Mononuclear cell (primary cell): Measurements from ENCODE around the gene PRDM15. TPM values are rescaled to one million over a fixed set of nuclear protein-coding genes. Genes with fewer than 3 reads are reported as not detected.
A peak's percentile ranks its signal among the peaks of the same experiment; 100 is the strongest.

Experiments
- H3K27me3 ChIP-seq: 2 replicates; pipeline ENCODE4 v1.6.0; 2011; ENCODE audit warnings: low read length, control low read depth; ENCODE audit not compliant: insufficient read depth
- H3K4me1 ChIP-seq: 2 replicates; pipeline ENCODE4 v1.5.1; 2011; ENCODE audit warnings: mild to moderate bottlenecking, low read length, control low read depth; ENCODE audit not compliant: insufficient read depth
- H3K4me3 ChIP-seq: 2 replicates; pipeline ENCODE4 v1.5.1; 2011; ENCODE audit warnings: mild to moderate bottlenecking, low read length, moderate library complexity
- H3K9me3 ChIP-seq: 2 replicates; pipeline ENCODE4 v1.5.1; 2011; ENCODE audit warnings: low read depth, mild to moderate bottlenecking, control low read depth, low read length
- total RNA-seq: library from RNA; depleted of rRNA; stranded (reverse); fragments of >200 nt; gene quantifications from one replicate; pipeline ENCODE4 v1.2.3, GENCODE V29; 2012

PRDM15 gene, protein sequence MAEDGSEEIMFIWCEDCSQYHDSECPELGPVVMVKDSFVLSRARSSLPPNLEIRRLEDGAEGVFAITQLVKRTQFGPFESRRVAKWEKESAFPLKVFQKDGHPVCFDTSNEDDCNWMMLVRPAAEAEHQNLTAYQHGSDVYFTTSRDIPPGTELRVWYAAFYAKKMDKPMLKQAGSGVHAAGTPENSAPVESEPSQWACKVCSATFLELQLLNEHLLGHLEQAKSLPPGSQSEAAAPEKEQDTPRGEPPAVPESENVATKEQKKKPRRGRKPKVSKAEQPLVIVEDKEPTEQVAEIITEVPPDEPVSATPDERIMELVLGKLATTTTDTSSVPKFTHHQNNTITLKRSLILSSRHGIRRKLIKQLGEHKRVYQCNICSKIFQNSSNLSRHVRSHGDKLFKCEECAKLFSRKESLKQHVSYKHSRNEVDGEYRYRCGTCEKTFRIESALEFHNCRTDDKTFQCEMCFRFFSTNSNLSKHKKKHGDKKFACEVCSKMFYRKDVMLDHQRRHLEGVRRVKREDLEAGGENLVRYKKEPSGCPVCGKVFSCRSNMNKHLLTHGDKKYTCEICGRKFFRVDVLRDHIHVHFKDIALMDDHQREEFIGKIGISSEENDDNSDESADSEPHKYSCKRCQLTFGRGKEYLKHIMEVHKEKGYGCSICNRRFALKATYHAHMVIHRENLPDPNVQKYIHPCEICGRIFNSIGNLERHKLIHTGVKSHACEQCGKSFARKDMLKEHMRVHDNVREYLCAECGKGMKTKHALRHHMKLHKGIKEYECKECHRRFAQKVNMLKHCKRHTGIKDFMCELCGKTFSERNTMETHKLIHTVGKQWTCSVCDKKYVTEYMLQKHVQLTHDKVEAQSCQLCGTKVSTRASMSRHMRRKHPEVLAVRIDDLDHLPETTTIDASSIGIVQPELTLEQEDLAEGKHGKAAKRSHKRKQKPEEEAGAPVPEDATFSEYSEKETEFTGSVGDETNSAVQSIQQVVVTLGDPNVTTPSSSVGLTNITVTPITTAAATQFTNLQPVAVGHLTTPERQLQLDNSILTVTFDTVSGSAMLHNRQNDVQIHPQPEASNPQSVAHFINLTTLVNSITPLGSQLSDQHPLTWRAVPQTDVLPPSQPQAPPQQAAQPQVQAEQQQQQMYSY
- total RNA-seq, result 8.1 TPM

DNA sequence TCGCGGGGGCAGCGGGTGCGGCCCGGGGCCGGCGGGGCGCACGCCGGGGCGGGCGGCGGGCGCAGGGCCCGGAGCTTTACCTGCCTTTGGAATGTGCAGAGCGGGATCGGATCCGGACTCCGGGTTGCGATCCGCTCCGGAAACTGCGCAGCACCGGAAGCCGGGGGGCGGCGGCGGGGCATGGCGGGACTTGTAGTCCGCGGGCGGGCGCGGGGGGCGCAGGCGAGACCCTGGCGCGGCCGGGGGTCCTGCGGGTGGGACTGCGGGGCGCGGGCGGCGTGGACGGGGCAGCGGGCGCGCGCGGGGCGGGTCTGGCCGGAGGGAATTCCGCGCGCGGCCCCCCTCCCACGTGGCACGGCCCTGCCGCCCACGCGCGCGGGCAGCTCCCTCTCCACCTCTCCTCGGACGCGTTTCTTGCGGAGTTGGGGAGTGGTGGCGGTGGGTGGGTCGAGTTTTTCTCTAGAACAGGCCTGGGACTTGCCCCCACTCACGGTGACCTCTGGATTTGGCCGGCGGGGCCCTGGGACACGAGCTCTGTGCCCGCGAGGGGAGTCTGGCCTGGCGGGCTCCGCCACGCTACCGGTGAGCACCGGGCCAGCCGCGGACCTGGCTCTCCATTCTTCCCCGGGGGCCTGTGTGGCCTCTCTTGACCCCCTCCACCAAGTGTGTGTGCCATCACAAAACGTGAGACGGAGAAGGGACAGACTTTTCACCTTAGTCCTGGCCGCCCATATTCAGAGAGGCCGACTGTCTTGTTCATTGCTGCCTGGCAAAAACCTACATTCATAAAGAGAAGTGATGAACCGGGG is at the start of gene PRDM15:
PRDM15 (minus strand) TSS at position 155 of the 809 bp plus-strand sequence. CDS start 18,981 bp downstream, outside the sequence.
- Histone ChIP-seq H3K4me3 (peak within 1 kb of the TSS; percentile 63), H3K27me3 (no peaks in the 10 kb centered on the region), H3K4me1 (peaks cover 21% of the 10 kb centered on the region), H3K9me3 (no peaks in the 10 kb centered on the region)

DNA sequence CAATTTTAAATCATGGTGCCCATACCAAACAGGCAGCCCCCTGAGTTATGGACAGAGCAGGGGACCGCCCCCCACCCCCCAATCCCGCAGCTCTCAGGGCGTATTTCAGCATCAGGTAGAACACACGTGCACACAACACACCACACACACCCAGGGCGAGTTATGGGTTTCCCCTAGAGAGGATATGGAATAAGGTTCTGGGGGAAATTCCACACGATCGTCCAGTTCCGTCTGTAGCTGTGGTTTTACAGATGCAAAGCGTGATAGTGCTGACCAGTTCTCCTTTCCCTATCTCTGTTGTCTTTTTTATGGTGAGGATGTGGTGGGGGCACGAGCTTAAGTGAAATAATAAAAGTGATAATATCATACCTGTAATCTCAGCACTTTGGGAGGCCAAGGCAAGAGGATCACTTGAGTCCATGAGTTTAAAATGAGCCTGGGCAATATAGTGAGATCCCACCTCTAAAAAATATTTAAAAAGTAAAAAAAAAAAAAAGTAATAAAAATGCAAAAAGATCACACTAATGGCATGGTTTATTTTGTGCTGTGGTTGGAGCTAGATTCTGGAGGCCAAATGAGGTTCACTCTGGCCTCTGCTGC is 49.6 kb upstream of the PRDM15 start:
- Histone ChIP-seq H3K4me1 (peaks cover 72% of the 10 kb centered on the region), H3K4me3 (no peak overlapping the region), H3K27me3 (no peaks in the 10 kb centered on the region), H3K9me3 (no peaks in the 10 kb centered on the region)

DNA sequence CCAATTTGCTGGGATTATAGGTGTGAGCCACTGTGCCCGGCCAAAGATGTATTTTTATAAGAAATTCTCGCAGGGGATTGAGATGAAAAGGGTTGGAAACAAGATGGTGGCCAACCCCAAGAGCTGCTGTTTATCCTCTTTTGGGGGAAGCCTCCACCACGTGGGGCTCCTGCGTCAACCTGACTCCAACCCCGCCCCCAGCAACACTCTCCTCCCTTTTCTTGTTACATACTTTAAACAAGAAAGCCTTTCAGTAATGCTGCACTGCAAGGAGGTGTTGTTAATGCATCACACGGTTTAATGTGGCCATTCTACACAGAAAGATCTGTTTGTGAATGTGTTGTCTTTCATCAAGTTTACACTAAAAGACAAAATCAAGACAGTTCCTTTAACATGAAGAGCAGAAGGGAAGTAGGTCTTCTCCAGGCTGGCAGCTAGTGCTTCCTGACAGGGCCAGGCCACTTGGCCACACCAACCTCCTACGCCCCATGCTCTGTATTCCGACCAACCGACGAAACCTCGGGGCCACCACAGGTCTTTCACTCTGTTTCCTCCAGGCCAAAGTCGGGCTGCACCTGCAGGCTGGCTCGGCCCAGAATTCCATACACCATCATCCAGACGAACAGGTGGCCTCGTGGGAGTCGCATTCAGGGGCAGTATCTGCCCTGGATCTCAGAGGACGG is 48.7 kb upstream of the PRDM15 start:
- H3K9me3 ChIP-seq, result no peaks in the 10 kb centered on the region
- no peaks in the 10 kb centered on the region for H3K27me3 ChIP-seq
- H3K4me3 ChIP-seq, result no peak overlapping the region
- peaks cover 69% of the 10 kb centered on the region for H3K4me1 ChIP-seq

DNA sequence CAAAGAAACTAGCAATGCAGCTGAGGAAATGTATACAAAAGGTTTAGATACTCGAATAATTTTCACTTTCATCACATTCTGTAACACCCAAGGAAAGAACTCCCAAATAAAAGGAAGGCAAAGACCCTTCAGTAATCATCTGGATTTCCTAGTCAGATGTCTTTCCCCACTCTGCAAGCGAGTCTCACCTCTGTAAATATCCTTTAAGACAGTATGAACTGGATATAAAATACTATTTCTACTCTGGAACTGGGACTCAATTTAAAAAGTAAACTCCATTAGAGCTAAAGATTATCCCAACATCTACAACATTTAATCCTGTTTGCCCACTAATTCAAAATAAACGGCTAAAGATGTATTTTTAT is 47.6 kb upstream of the PRDM15 start:
- Histone ChIP-seq H3K4me1 (peaks cover 70% of the 10 kb centered on the region), H3K27me3 (no peaks in the 10 kb centered on the region), H3K4me3 (peak overlapping the region; percentile 54), H3K9me3 (no peaks in the 10 kb centered on the region)

DNA sequence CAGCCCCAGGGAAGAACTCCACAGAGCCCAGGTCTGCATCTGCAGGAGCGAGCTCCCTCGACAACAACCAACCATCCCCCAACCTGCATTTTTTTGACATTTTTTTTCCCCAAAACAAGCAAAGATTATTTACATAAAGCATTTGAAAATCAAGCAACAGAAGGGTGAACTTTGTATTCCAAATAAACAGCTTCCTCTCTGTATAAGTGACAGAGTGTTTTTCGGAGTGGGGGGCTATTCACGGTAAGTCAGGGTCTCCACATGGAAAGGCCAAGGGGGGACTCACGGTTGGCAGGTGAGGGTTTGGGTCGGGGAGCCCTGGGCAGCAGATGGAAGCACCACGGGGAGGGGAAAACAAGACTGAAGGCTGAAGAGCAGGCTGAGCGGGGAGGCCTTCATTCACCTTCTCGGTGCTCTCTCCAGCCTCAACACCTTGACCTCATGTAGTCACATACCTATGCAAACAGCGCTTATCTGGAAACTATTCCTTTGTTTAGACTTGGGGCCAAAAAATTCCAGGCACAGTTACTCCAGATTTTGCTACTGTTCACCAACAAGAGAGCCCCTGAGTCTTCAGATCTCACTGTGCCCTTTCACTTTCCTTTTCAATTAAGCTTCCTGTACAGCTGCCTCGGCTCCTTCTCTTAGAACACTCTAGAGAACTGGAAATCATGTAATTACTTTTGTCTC is 47.1 kb upstream of the PRDM15 start:
- H3K4me3 ChIP-seq, result peak overlapping the region; percentile 54
- no peaks in the 10 kb centered on the region for H3K27me3 ChIP-seq
- H3K9me3 ChIP-seq, result no peaks in the 10 kb centered on the region
- H3K4me1 ChIP-seq, result peaks cover 75% of the 10 kb centered on the region

DNA sequence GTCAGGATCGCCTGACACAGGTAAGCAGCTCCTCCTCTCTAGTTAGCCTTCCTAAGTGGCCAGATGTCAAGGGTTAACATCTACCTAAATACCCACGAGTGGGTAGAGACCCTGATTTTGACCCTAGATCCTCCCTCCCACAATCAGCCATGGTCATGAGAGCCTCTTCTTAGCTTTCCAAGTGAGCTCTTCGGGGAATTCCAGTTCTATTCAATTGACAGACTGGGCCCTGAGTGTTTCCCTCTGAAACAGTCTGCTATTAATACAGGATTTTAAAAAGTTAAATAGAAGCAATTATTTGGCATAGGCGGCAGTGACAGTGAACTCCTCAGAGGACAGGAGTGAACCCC is 46.6 kb upstream of the PRDM15 start:
- H3K4me3 ChIP-seq, result peak overlapping the region; percentile 54
- H3K27me3 ChIP-seq, result no peaks in the 10 kb centered on the region
- H3K4me1 ChIP-seq, result peaks cover 80% of the 10 kb centered on the region

DNA sequence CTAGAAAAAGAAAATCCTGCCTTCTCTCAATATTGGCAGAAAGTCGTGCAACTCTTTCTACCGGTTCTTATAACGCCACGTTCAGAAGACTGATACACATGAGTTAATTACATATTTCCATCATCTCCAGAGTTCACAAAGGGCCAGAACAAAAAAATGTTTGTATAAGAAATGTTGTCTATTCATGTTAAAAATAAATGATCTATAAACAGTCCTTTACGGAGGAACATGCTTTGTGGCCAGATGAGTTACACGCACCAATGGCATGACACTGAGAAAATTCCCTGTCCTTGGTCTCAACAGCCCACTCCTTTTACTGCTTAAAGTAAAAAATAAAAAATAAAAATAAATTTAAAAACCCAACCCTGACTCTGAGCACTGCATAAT is 45.2 kb upstream of the PRDM15 start:
- Histone ChIP-seq H3K27me3 (no peaks in the 10 kb centered on the region), H3K4me3 (no peak overlapping the region), H3K9me3 (no peaks in the 10 kb centered on the region), H3K4me1 (peaks cover 76% of the 10 kb centered on the region)

More for the DNA sequence above, 46.6 kb upstream of the PRDM15 start:
- H3K9me3 ChIP-seq, result no peaks in the 10 kb centered on the region

DNA sequence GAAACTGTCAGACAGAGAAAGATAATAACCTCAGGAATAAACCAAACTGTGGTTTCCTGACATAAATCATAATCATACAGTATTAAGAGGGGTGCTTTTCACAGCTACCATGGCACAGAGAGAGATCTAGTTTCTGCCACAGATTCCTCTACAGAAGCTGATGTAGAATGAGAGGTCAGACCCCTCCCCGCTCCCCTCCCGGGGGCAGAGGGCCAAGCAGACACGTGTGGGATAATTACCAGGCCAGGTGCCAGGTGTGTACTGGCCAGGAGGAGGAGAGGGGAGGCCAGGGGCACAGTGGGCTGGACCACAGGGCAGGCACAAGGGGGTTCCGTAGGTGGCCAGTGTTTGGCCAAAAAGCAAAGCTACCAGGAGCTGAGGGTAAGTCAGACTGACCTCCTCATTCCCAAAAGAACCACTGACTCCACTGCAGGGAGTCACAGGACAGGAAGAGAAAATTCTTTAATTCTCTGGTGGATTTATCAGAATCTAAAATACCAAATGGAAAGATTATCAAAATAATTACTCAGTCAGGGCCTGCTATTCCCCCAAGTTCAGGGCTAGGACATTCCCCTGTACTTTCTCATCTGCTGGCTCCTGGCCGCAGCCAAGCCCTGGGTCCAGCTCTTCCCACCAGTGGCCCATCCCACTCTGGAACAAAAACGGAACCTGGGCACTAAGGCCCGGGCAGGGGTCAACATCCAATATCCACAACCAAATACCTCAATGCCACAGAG is 44.7 kb upstream of the PRDM15 start:
- Histone ChIP-seq H3K4me1 (peaks cover 70% of the 10 kb centered on the region), H3K9me3 (no peaks in the 10 kb centered on the region), H3K4me3 (no peak overlapping the region), H3K27me3 (no peaks in the 10 kb centered on the region)

DNA sequence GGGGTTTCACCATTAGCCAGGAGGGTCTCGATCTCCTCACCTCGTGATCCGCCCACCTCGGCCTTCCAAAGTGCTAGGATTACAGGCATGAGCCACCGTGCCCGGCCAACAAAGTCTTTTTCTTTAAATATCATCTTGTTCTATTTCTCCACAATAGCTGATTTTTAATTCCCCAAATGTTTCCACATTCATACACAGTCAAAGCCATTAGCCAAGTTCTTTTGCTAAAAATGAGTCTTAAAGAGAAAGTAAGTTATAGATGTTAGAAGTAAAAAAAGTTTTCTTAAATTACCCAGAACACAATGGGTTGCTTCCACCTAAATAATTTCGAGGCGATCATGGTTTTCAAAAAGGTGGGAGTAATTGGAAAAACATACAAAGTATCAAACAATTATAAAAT is 44.0 kb upstream of the PRDM15 start:
- Histone ChIP-seq H3K9me3 (no peaks in the 10 kb centered on the region), H3K4me1 (peaks cover 64% of the 10 kb centered on the region), H3K4me3 (no peak overlapping the region), H3K27me3 (no peaks in the 10 kb centered on the region)

DNA sequence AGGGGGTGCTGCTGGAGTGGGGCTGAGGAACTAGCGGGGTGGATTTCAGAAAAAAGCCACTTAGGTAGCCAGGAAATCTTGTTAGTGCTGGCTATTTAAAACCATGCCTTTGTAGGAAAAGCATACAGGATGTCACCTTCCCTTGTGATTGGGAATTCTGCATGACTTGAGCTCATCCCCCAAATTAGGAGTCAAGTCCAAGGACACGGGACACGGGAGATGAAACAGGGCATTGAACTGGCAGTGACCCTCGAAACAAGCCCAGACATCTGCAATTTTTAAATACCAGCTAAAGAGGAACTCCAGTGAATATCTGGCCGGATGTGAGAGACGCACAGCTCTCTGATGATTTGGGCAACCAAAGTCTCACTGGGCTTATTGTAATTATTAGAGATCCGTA is 41.9 kb upstream of the PRDM15 start:
- Histone ChIP-seq H3K4me1 (peaks cover 45% of the 10 kb centered on the region), H3K4me3 (no peak overlapping the region), H3K9me3 (no peaks in the 10 kb centered on the region), H3K27me3 (no peaks in the 10 kb centered on the region)

DNA sequence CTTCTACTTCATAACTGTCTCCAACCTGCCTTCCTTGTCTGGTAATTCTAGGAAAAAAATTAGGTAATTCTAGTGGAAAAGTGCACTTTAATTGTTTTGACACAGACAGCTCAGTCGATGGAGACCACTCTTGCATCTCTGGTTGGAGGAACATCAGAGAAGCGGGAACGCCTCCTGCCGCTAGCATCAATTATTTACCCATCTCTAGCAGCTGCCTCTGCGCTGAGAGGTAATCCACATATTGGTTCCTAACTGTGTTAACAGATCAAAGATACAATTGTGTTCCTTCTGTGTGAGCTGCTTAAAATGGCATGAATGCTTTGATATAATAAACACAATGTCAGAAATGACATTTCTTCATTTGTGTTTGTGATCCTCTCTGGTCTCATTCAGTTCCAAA is 41.3 kb upstream of the PRDM15 start:
- no peak overlapping the region for H3K4me3 ChIP-seq
- no peaks in the 10 kb centered on the region for H3K27me3 ChIP-seq
- H3K4me1 ChIP-seq, result peaks cover 39% of the 10 kb centered on the region
- no peaks in the 10 kb centered on the region for H3K9me3 ChIP-seq

DNA sequence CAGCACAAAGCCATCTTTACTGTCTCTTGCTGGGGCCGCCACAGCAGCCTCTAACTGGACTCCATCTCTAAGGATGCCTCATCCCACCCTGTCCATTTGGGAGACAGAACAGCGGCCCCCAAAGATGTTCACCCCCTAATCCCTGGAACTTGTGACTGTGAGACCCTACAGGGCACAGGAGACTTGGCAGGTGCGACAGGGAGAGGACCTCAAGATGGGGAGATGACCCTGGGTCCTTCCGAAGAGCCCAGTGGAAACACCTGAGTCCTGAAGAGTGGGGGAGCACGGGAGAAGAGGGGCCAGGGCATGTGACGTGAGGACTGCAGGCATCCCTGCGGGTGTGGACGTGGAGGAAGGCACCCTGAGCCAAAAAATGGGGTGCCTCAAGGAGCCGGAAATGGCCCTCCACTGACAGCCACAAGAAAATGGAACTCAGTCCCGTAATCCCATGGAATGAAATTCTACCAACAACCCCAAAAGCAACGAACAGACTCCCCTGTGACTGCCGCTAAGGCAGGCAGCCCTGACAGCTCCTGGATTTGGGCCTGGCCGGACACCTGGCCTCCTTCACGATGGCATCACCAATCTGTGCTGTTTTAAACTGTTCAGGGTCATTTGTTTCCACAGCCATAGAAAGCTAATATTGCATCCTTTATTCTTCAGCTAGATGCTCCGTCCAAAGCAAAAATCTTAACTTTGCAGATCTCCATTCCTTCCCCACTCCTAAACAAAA is 40.7 kb upstream of the PRDM15 start:
- no peaks in the 10 kb centered on the region for H3K27me3 ChIP-seq
- H3K9me3 ChIP-seq, result no peaks in the 10 kb centered on the region
- H3K4me1 ChIP-seq, result peaks cover 33% of the 10 kb centered on the region
- no peak overlapping the region for H3K4me3 ChIP-seq
